OCI-LY7 (cell line): ENCODE measurements around the gene SH3TC1.

Source experiments
- CTCF ChIP-seq: fragments of 200-600 bp; sonication (generic); conservative IDR thresholded peaks from 2 replicates; pipeline ENCODE4 v1.5.1; 2014; ENCODE audit warnings: mild to moderate bottlenecking, antibody characterized with exemption, low read length, moderate library complexity, mixed read lengths
- EZH2phosphoT487 ChIP-seq: fragments of 200-600 bp; sonication (generic); IDR thresholded peaks from 2 replicates; pipeline ENCODE4 v1.6.1; 2018; ENCODE audit warnings: low read depth, borderline replicate concordance, mild to moderate bottlenecking, mixed run types, antibody characterized with exemption, low read length, moderate library complexity, mixed read lengths

GRCh38 chr4:8195841-8196458 lies 3.1 kb upstream of the SH3TC1 start:
- TF ChIP-seq CTCF (no peak), EZH2phosphoT487 (no peak)
